Fibroblast of the conjunctiva (primary cell): ENCODE measurements around the gene NPLOC4.
"Not testable (repeated sequence)": the region's sequence is repeated elsewhere in the genome, so short reads cannot be mapped to it uniquely, and the experiment has no call there.

Experiments
- DNase-seq: peaks from one replicate; pipeline ENCODE4 v3.0.0-alpha.2; 2010; ENCODE audit warnings: low read depth

Gene NPLOC4

DNA sequence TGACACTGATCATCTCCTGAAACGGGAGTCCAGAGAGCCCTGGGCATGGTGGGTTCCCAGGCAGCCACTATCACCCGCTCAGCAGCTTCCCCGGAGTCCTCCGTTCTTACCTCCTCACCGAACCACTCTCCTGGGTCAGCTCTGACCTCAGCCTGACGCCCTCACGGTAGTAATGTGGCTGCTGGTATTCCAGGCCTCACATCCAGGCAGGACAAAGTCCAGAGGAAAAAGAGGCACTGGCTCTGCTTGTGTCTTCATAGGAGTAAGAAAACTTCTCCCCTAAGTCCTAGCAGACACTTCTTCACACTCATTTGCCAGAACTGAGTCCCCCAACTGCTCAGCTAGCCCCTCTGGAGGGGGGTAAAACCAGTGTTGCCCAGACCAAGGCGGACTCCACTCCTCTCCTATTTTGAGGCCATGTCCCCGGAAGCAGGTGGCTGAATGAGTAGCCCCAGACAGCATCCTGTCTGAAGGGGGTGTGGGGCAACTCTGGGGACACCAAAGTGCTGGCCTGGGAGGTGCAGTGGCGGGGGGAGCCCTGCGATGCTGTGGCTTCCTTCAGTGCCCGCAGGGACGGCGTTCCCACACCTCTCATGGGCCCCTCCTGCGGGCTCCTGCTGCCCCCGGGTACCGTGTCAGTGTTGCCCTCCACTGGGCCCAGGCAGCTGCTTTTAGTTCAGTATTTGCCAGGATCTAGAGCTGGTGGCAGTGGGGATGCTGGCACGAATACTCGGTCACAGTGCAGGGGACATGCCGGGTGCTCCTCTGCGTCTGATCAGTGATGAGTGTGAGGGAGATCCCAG, 103.4 kb downstream of the NPLOC4 start:
- no peak for DNase-seq

DNA sequence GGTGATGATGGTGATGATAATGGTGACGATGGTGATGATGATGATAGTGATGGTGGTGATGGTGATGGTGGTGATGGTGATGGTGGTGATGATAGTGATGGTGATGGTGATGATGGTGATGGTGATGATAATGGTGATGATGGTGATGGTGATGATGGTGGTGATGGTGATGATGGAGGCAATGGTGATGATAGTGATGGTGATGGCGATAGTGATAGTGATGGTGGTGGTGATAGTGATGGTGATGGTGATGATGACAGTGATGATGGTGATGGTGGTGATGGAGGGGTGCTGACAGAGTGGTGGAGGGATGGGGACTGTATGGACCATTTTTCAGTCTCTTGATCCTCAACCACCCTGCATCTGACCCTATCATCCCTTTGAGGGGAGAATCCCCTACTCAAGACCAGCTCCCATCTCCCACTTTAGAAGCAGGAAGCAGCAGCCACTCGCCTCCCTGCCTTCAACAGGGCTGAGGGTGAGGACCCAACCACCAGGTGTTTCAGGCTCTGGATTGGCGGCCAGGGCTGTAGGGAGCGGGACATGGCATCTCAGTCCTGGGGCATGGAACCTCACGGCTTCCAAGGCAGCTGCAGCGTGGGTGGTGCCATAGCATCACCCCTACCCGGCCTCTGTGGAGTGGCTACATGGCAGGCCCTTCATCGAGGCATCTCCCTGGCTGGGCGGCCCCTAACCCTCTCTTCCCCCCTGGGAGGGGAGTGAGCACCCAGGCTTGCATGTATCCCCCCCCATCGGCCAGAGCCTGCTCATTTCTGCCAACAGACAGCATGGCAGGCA, 104.2 kb downstream of the NPLOC4 start:
- no peak for DNase-seq

DNA sequence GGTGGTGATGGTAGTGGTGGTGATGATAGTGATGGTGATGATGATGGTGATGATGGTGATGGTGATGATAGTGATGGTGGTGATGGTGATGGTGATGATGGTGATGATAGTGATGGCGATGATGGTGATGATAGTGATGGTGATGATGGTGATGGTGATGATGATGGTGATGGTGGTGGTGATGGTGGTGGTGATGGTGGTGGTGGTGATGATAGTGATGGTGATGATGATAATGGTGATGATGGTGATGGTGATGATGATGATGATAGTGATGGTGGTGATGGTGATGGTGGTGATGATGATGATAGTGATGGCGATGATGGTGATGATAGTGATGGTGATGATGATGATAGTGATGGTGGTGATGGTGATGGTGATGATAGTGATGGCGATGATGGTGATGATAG, 104.9 kb downstream of the NPLOC4 start:
- DNase-seq: not testable (repeated sequence)

DNA sequence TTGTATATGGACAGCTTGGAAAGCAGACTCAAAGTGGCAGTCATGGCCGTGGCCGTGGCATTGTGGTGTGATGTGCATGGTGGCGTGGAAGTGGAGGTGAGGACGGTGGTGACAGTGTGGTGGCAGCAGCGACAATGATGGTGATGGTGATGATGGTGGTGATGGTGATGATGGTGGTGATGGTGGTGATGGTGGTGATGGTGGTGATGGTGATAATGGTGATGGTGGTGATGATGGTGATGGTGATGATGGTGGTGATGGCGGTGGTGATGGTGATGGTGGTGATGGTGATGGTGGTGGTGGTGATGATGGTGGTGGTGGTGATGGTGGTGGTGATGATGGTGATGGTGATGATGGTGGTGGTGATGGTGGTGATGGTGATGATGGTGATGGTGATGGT, 105.9 kb downstream of the NPLOC4 start:
- not testable (repeated sequence) for DNase-seq

DNA sequence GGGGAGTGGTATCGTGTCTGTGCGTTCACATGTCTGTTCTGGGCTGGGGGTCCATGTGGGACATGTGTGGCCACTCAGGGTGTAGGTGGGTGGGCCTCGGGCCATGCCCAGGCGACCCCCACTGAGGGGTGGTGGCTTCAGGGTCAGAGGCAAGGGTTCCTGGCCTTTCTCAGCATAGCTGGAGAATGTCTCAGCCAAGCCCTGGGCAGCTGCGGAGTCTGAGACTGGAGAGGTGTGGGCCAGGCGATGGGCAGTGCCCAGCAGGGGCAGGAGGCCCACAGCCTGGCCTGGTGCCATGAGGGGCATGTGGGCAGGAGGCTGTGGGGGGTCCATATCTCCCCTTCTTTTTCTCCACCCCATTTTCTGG, 107.5 kb downstream of the NPLOC4 start:
- no peak for DNase-seq

DNA sequence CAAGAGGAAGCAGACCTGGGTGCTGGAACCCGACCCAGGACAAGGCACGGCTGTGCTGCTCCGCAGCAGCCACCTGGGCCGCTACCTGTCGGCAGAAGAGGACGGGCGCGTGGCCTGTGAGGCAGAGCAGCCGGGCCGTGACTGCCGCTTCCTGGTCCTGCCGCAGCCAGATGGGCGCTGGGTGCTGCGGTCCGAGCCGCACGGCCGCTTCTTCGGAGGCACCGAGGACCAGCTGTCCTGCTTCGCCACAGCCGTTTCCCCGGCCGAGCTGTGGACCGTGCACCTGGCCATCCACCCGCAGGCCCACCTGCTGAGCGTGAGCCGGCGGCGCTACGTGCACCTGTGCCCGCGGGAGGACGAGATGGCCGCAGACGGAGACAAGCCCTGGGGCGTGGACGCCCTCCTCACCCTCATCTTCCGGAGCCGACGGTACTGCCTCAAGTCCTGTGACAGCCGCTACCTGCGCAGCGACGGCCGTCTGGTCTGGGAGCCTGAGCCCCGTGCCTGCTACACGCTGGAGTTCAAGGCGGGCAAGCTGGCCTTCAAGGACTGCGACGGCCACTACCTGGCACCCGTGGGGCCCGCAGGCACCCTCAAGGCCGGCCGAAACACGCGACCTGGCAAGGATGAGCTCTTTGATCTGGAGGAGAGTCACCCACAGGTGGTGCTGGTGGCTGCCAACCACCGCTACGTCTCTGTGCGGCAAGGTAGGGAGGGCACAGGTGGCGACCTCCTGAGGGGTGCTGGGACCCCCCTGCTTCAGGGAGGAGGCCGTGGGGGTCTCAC, 108.1 kb downstream of the NPLOC4 start:
- no peak for DNase-seq

DNA sequence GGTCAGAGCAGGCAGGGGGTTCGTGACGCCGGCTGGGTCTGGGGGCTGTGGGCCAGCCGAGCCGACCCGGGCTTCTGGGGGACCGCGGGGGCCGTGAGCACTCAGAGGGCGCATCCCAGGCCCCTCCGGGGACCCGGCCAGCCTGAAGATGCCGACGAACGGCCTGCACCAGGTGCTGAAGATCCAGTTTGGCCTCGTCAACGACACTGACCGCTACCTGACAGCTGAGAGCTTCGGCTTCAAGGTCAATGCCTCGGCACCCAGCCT, 108.6 kb downstream of the NPLOC4 start:
- no peak for DNase-seq

DNA sequence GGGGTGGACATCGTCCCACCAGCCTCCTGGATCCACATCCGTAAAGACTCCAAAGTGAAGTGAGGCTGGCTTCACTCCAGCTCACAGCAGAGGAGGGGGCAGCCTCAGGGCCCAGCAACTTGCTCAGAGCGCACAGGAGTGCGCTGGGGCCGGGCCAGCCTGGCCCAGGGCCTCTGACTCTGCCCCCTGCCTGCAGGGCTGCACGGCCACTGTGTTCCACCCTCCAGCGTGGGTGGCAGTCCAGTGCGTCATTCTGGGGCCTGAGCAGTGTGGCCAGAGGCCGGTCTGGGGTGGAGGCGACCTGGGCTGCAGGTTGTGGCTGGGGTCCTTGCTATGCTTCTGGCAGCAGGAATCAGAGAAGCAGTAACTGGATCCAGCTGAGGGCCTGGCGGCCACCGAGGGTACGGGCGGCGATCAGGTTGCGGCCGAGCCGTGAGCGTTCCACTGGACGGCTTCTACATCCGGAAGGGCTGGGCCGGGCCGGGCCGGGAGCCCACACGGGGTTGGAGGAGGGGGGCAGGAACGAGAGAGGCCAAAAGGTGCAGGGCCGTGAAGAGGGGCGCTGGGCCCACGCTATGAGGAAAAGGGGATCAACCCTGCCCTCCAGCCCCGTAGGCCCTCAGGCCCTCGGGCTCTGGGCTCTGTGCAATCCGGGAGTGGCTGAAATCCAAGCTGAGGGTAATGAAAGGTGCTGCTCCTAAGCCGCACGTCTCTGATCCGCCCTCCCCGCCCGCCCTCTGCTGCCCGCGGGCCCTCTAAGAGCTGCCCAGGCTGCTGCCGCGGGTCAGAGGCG, 109.1 kb downstream of the NPLOC4 start, which contains the start of gene FSCN2:
Gene FSCN2 (plus strand): TSS at position 787 of the 793 bp plus-strand sequence. CDS start 155 bp downstream, outside the sequence.
- no peak for DNase-seq

DNA sequence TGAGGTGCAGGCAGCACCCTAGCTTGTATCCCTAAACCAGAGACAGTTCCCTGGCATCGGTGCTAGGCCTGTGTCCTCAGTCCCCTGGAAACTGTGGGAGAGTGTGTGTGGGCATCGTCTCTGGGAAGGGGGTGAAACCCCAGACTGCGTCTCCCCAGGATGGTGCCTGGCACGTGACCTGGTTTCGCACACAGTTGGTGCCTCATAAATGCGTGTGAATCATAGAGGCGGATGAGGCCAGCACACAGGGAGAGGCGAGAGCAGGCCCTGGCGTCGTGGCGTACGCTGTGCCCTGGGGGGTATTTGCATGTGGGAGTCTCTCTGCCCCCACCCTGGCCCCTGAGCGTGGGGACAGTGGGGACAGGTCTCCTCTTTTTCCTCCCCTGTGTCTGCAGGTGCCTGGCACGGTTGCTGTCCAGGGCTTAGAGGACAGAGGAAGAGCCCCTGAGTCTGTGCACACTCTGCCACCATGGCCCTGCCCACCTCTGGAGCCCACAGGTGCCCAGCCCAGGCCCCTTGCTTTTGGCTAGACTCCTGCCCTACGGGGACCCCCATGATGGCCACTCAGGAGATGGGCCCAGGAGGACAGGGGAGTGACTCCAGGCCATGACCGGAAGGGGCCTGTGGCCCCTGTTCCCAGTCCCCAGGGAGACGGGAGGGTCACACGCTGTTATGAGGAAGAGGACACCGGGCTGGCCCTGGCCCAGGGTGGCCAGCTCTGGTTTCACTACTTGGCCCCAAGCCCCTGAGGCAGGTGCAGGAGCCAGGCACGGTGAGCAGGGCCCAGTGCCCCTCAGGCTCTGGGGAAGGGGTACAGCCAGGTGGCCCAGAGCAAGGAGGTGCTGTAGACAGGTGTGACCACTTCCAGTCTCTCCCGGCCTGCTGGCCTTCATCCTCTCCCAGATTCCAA, 110.0 kb downstream of the NPLOC4 start:
- no peak for DNase-seq

DNA sequence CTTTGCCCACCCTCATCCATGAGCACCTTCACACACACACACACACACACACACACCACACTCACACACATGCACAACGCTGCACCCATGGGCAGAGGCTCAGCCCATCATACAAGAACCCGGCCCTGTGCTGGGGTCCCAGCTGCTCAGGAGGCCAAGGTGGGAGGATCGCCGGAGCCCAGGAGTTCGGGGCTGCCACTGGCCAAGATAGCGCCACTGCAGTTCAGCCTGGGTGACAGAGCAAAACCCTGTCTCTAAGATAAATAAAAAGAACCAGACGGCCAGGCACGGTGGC, 112.1 kb downstream of the NPLOC4 start:
- no peak for DNase-seq

DNA sequence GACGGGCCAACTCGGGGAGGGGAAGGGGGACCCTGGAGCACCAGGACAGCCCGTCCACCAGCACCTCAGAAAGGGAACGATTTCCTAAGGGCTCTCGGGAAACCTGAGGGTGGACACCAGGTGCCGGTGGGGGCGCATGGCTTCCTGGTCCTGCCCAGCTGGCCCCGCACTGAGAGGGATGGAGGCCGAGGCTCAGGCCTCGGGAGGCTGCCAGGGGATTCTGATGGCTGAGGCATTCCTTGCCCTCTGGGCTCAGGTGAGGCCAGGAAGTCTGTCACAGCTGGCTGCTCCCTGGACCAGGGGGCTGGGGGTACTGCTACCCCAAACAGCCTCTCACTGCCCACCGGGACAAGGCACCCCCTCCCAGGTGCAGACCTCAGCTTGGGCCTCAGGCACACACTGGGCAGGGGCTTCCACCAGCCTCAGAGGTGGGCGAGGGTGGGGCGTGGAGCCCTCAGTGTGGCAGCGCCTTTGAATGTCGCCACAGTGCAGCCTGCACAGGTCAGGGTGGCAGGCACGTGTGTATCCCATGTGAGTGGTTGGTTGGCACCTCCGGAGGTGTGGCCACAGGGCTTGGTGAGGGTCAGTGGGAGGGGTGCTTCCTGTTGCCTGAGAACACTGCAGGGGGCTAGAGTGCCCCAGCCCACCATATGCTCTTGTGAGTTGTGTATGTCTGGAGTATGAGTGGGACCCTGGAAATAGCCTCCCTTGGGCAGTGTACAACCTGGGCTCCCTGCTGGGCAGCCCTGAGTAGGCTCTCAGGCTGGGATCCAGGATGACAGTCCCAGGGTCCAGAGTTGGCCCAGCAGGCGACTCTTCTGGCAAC, 112.7 kb downstream of the NPLOC4 start:
- DNase-seq: no peak

DNA sequence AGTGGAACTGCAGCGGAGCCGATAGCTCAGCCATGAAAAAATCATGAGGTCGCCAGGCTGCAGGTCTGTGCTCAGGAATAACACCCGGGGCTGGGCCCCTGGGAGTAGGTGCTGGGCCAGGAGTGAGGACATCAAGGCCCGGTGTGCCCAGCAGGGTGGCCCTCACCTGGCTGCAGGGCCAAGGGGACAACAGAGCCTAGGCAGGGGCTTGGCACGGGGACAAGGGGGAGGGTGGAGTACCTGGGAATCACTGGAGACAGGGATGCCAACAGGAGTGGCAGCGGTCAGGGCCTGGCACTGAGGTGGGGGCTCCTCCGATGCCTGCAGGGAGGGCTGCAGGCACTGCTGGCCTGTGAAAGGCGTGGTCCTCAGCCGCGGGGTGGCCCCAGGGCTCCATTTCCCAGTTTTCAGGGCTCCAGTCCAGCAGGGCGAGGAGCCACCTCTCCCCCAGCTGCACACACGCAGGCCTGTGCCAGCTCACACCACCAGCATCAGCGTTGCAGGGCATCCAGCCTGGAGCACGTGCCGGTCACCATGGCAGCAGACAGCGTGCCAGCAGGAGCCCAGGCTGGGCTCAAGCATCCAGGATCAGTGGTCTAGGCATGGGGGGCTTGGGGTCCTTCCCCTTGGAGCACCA, 113.4 kb downstream of the NPLOC4 start:
- DNase-seq: no peak

DNA sequence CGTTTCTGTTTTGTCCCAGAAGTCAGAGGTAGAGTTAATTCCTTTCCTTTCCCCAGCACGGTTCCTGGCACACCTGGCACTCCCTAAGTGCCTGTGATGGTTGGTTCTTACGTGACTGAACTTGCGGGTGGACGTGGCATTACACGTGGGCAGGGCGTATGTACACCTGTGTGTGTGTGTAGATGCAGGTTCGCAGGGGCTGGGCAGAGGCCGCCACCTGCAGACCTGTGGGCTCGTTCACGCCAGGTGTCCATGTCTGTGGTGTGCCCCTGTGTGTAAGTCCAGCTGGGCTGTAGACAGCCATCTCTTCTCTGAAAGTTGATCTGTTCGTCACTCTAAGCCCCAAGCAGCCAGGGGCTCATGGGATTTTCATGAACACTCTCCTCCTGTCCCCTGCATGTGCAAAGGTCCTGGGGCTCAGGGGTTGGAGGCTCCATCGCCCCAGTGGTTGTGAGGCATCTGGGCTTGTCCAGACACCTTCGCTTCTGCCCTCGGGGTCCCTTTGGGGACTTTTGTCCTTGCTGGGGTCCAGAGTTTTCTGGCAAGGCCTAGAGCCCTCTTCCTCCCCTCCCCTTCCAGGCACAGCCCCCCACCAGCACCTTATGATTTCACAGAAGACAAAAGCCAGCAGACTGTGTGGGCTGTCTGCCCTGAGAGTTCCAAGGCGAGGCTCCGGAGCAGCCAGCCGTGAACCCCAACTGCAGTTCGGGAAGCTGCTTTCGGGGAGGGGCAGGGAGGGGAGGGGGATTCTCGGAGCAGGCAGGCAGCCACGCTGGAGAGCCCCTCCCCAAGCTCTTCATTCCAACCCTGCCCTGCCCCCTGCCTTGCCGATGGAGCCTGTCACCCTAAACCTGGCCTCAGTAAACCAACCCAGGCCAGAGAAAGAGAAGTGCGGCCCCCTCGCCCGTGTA, 114.2 kb downstream of the NPLOC4 start:
- no peak for DNase-seq

DNA sequence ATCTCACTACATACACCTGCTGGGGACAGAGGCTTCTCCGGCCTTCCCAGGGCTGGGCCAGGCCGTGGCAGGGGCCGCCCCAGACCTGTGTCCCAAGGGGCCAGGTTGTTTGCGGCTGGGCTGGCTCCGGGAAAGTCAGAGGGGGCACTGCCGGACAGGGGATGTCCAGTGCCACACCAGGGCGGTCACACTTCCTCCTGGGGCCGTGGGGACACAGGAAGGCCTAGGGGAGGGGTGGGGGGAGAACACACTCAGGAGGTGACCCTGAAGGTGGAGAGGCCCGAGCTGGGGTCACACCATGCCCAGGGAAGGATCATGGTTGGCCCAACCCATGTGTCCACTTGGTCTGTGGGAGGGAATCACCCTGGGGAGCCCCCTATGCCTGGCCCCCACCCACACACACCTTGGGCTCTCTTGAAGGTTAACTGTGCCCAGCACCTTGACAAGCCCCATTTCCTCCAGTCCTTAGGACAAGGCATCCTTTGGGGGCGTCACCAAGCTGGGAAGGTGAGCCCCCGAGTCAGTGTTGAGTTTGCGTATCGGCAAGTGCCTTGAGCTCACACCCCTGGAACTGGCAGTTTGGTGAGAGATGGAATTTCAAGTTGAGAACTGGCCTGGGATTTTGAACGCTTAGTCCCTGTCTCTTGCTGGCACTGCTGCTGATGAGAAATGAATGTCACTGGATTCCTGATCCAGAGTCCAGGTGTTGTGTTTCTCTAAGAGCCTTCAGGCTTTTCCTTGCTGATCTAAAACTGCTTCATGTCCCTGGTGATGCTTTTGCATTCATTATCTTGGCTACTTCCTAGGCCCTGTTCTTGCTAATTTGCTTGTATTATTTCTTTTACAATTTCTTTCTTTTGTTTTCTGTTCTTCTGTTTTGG, 116.7 kb downstream of the NPLOC4 start:
- no peak for DNase-seq

DNA sequence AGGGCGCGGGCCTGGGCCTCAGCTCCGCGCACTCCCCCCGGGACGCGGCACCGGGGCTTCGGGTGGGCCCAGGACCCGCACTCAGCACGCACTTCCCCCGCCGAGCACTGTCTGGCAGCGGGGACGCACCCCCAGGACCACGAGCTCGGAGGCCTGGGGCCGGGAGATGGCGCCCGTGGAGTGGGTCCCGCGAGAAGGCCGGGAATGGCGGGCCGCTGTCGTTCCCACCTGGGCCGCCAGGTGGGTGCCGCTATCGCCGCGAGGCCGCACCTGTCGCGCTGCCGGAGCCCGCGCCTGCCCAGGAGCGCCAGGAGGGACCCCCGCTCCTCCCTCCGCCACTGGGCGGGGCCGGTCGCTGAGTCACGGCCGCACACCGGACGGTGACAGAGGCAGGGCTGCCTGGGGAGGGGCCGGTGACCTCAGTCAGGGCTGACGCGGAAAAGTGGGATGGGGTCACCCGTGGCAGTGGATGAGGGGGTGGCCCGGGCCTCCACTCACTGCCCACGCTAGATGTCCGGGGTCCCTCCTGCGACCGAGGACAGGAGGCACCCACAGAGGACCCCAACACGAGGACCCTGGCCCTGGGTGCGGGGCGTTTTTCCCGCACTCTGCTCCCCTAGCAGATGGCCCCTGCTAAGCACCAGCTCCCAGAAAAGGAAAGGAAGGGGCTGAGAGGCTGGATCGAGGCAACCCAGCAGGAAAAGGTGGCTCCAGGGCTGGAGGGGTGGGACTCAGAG, 117.5 kb downstream of the NPLOC4 start:
- no peak for DNase-seq

DNA sequence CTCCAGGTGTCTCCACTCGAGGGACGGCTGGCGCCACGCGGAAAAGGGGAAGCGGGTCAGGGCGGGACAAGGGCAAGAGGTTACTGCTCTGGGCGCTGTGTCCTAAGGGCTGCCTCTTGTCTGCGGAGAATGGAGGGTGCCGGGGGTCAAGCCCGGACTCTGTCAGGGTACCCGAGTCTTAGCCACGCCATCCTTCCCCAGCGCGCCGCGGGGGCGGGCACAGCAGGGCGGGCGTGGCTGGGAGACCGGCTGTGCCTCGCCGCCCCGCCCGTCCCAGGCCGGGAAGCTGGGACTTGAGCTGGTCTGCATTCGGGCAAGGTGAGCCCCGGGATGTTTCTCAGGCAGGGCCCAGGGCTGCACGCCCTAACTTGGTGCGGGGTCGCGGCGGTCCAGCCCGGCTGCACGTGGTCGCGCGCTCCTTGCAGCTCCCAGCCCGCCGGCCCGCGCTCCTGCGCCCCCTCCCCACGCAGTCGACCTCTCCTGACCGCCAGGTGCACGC, 118.1 kb downstream of the NPLOC4 start:
- DNase-seq: no peak
